H9 (cell line): Measurements from ENCODE around the gene TGFBR1. TPM values are rescaled to one million over a fixed set of nuclear protein-coding genes. Genes with fewer than 3 reads are reported as not detected.
A peak's percentile ranks its signal among the peaks of the same experiment; 100 is the strongest.

Experiments used
- DNase-seq: peaks from one replicate; pipeline ENCODE4 v3.0.0-alpha.2; 2017
- H2AFZ ChIP-seq: one replicate; pipeline ENCODE4 v1.6.1; 2013; ENCODE audit warnings: mild to moderate bottlenecking, low read length, control low read depth, moderate library complexity
- H2AK5ac ChIP-seq: 2 replicates; pipeline ENCODE4 v1.6.1; 2013; ENCODE audit warnings: low read length, control low read depth, mixed read lengths; ENCODE audit not compliant: insufficient read length
- H2BK120ac ChIP-seq: one replicate; pipeline ENCODE4 v1.6.1; 2013; ENCODE audit warnings: low read depth, mild to moderate bottlenecking, low read length, control low read depth, inconsistent platforms; ENCODE audit not compliant: poor library complexity, severe bottlenecking
- H2BK12ac ChIP-seq: 2 replicates; pipeline ENCODE4 v1.6.1; 2013; ENCODE audit warnings: low read length, control low read depth, mixed read lengths, low read depth; ENCODE audit not compliant: insufficient read length
- H2BK15ac ChIP-seq: 2 replicates; pipeline ENCODE4 v1.6.1; 2013; ENCODE audit warnings: low read depth, low read length, control low read depth
- H2BK20ac ChIP-seq: one replicate; pipeline ENCODE4 v1.6.1; 2013; ENCODE audit warnings: low read depth, mild to moderate bottlenecking, low read length, control low read depth, inconsistent platforms; ENCODE audit not compliant: poor library complexity, severe bottlenecking
- H2BK5ac ChIP-seq: 2 replicates; pipeline ENCODE4 v1.6.1; 2013; ENCODE audit warnings: low read length, control low read depth, mixed read lengths; ENCODE audit not compliant: insufficient read length
- H3K14ac ChIP-seq: 2 replicates; pipeline ENCODE4 v1.6.1; 2013; ENCODE audit warnings: low read length, control low read depth; ENCODE audit not compliant: insufficient read depth
- H3K18ac ChIP-seq: 2 replicates; pipeline ENCODE4 v1.6.1; 2013; ENCODE audit warnings: low read depth, mild to moderate bottlenecking, mixed read lengths, low read length, control low read depth; ENCODE audit not compliant: insufficient read length
- H3K23ac ChIP-seq: 2 replicates; pipeline ENCODE4 v1.6.1; 2013; ENCODE audit warnings: low read length, control low read depth, mixed read lengths, low read depth; ENCODE audit not compliant: insufficient read length
- H3K23me2 ChIP-seq: 2 replicates; pipeline ENCODE4 v1.6.1; 2013; ENCODE audit warnings: low read depth, mild to moderate bottlenecking, mixed read lengths, low read length, control low read depth; ENCODE audit not compliant: insufficient read length, poor library complexity, severe bottlenecking
- H3K27ac ChIP-seq: 2 replicates; pipeline ENCODE4 v1.5.1; 2013; ENCODE audit warnings: low read length, control low read depth, mixed read lengths, low read depth; ENCODE audit not compliant: insufficient read length
- H3K27me3 ChIP-seq: 2 replicates; pipeline ENCODE4 v1.6.1; 2013; ENCODE audit warnings: low read length, control low read depth, inconsistent platforms; ENCODE audit not compliant: insufficient read depth
- H3K4ac ChIP-seq: 2 replicates; pipeline ENCODE4 v1.6.1; 2013; ENCODE audit warnings: low read depth, mild to moderate bottlenecking, control low read depth, inconsistent platforms, low read length, moderate library complexity
- H3K4me1 ChIP-seq: 2 replicates; pipeline ENCODE4 v1.6.1; 2013; ENCODE audit warnings: low read length, control low read depth, inconsistent platforms; ENCODE audit not compliant: insufficient read depth
- H3K4me2 ChIP-seq: 2 replicates; pipeline ENCODE4 v1.6.1; 2013; ENCODE audit warnings: low read length, control low read depth, mixed read lengths; ENCODE audit not compliant: insufficient read length, insufficient read depth
- H3K56ac ChIP-seq: 2 replicates; pipeline ENCODE4 v1.6.1; 2013; ENCODE audit warnings: low read depth, mild to moderate bottlenecking, mixed read lengths, low read length, control low read depth; ENCODE audit not compliant: insufficient read length
- H3K79me1 ChIP-seq: 2 replicates; pipeline ENCODE4 v1.6.1; 2013; ENCODE audit warnings: low read depth, mild to moderate bottlenecking, moderate library complexity, low read length, control low read depth, inconsistent platforms; ENCODE audit not compliant: insufficient read depth, poor library complexity, severe bottlenecking
- H3K79me2 ChIP-seq: 2 replicates; pipeline ENCODE4 v1.6.1; 2013; ENCODE audit warnings: low read length, control low read depth, inconsistent platforms; ENCODE audit not compliant: insufficient read depth
- H3K9ac ChIP-seq: 2 replicates; pipeline ENCODE4 v1.6.1; 2013; ENCODE audit warnings: low read length, control low read depth, mixed read lengths; ENCODE audit not compliant: insufficient read length; ENCODE audit errors: extremely low read depth
- H3K9me3 ChIP-seq: one replicate; pipeline ENCODE4 v1.6.1; 2013; ENCODE audit warnings: low read depth, low read length, inconsistent platforms; ENCODE audit not compliant: control insufficient read depth
- H3T11ph ChIP-seq: one replicate; pipeline ENCODE4 v1.6.1; 2013; ENCODE audit warnings: mild to moderate bottlenecking, low read length, control low read depth, inconsistent platforms
- H4K20me1 ChIP-seq: one replicate; pipeline ENCODE4 v1.6.1; 2013; ENCODE audit not compliant: control insufficient read depth, insufficient read length, insufficient read depth
- H4K5ac ChIP-seq: 2 replicates; pipeline ENCODE4 v1.6.1; 2013; ENCODE audit warnings: low read depth, mild to moderate bottlenecking, mixed read lengths, low read length, control low read depth; ENCODE audit not compliant: insufficient read length
- H4K8ac ChIP-seq: replicated peaks from 2 replicates; pipeline ENCODE4 v1.6.1; 2013; ENCODE audit warnings: low read length, control low read depth, mixed read lengths, low read depth; ENCODE audit not compliant: insufficient read length
- H4K91ac ChIP-seq: 2 replicates; pipeline ENCODE4 v1.6.1; 2013; ENCODE audit warnings: low read depth, mild to moderate bottlenecking, moderate library complexity, mixed read lengths, low read length, control low read depth; ENCODE audit not compliant: insufficient read length
- H3K27ac Mint-ChIP-seq, 3 experiments: 2 replicates in 2 of 3; 3 replicates in 1 of 3; pipeline ENCODE4 v1.8.0; 2020 to 2021; ENCODE audit warnings: mixed read lengths in 3 of 3, mild to moderate bottlenecking in 1 of 3, moderate library complexity in 1 of 3
- H3K27me3 Mint-ChIP-seq: 2 replicates; pipeline ENCODE4 v1.8.0; 2021; ENCODE audit warnings: low read depth, mild to moderate bottlenecking, moderate library complexity, mixed read lengths
- H3K36me3 Mint-ChIP-seq, 3 experiments: 2 replicates in 2 of 3; 3 replicates in 1 of 3; pipeline ENCODE4 v1.8.0; 2020 to 2021; ENCODE audit warnings: low read depth in 3 of 3, mixed read lengths in 3 of 3; ENCODE audit not compliant: insufficient read depth in 1 of 3
- H3K4me1 Mint-ChIP-seq, 2 experiments: 2 replicates each; pipeline ENCODE4 v1.8.0; 2020; ENCODE audit warnings: mixed read lengths in 2 of 2
- H3K4me3 Mint-ChIP-seq, 2 experiments: 2 replicates in 1 of 2; 3 replicates in 1 of 2; pipeline ENCODE4 v1.8.0; 2020 to 2021; ENCODE audit warnings: mild to moderate bottlenecking in 2 of 2, mixed read lengths in 2 of 2, moderate library complexity in 1 of 2
- H3K9me3 Mint-ChIP-seq, 2 experiments: 2 replicates in 1 of 2; 3 replicates in 1 of 2; pipeline ENCODE4 v1.8.0; 2020; ENCODE audit warnings: mild to moderate bottlenecking in 2 of 2, mixed read lengths in 2 of 2, moderate library complexity in 1 of 2
- CTCF ChIP-seq: fragments of 200-600 bp; sonication (generic); conservative IDR thresholded peaks from 3 replicates; pipeline ENCODE4 v1.8.0; 2021; ENCODE audit warnings: antibody characterized with exemption, mild to moderate bottlenecking
- WGBS: extraction: QIAGEN DNeasy Blood & Tissue Kit; methylation state at CpG from one replicate; pipeline ENCODE4 v1.1.7; 2013; ENCODE audit warnings: missing lambda C conversion rate, low lambda C conversion rate, mixed read lengths; ENCODE audit not compliant: insufficient read length; ENCODE audit errors: extremely low coverage; 5-methylcytosine and 5-hydroxymethylcytosine counted together
- total RNA-seq: library from RNA; stranded (reverse); gene quantifications from 2 replicates; pipeline ENCODE4 v1.2.1, GENCODE V29; 2021

The TGFBR1 gene
- total RNA-seq, 1 experiment from 2014 or later: 59.3 TPM

DNA sequence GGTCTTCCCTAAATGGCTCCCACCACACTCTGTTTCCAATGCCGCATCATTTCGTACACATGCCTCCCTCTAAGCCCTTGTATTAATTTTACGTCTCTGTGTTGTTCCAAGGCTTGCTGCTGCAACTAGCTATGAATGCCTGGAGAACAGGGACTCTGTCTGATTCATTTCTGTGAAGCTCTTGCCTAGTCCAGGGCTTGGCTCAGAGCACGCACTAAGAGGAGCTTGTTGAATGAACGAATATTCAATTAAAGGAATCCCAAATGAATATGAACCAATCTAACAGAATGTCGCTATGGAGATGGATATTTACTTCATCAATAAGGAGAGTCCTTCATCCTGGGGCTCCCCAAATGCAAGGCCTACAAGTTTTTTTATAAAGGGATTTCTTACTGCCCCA, 55.3 kb downstream of the TGFBR1 start:
- Histone ChIP-seq H3K9me3 (no peaks in the 10 kb centered on the region), H4K91ac (no peak overlapping the region), H4K8ac (no peak overlapping the region), H3K23me2 (no peaks in the 10 kb centered on the region), H2AK5ac (no peak overlapping the region), H2BK20ac (no peak overlapping the region), H2BK15ac (no peak overlapping the region), H3T11ph (no peak overlapping the region), H3K27me3 (no peaks in the 10 kb centered on the region), H3K79me1 (no peaks in the 10 kb centered on the region), H3K56ac (no peak overlapping the region), H3K9ac (no peak overlapping the region), H4K5ac (no peak overlapping the region), H2BK120ac (no peak overlapping the region), H4K20me1 (no peaks in the 10 kb centered on the region), H2BK5ac (no peak overlapping the region), H3K4ac (no peak overlapping the region), H3K4me2 (no peak overlapping the region), H3K4me1 (no peaks in the 10 kb centered on the region), H2BK12ac (no peak overlapping the region), H3K18ac (no peak overlapping the region), H2AFZ (no peak overlapping the region), H3K14ac (no peak overlapping the region), H3K23ac (no peak overlapping the region), H3K79me2 (no peaks in the 10 kb centered on the region), H3K27ac (no peak overlapping the region)
- WGBS: no CpG with 5 or more reads among the region's 6 CpGs
- peaks cover 8 to 20% of the 10 kb centered on the region in 2 experiments for H3K4me1 Mint-ChIP-seq
- H3K4me3 Mint-ChIP-seq: no peak overlapping the region
- H3K9me3 Mint-ChIP-seq: no peaks in the 10 kb centered on the region
- H3K36me3 Mint-ChIP-seq: no peaks in the 10 kb centered on the region
- no peak for TF ChIP-seq CTCF
- no peaks in the 10 kb centered on the region for H3K27me3 Mint-ChIP-seq
- DNase-seq: no peak
- peak overlapping the region in 1 of 3 experiments; percentile 29; a peak in 2 of 7 replicates for H3K27ac Mint-ChIP-seq
